Measurements from ENCODE around the gene STOX2.
A peak's percentile ranks its signal among the peaks of the same experiment; 100 is the strongest.

The STOX2 gene

GRCh38 chr4:184003433-184003832, 98.3 kb downstream of the STOX2 start:
- no peak overlapping the region for H3K4me3 ChIP-seq (ENCODE audit: low read length)
- no peak for TF ChIP-seq CTCF (conservative IDR thresholded peaks at IDR 0.05; ENCODE audit: low read length)
- no peak for DNase-seq (ENCODE audit: low read depth)

GRCh38 chr4:184007891-184008290, 102.8 kb downstream of the STOX2 start:
- DNase-seq (ENCODE audit: low read depth) = peak; percentile 19
- no peak overlapping the region for H3K4me3 ChIP-seq (ENCODE audit: low read length)
- no peak for TF ChIP-seq CTCF (conservative IDR thresholded peaks at IDR 0.05; ENCODE audit: low read length)

- TF ChIP-seq CTCF (conservative IDR thresholded peaks at IDR 0.05; ENCODE audit: low read length) = no peak
- H3K4me3 ChIP-seq (ENCODE audit: low read length) = no peak overlapping the region
- no peak for DNase-seq (ENCODE audit: low read depth)
Observed at GRCh38 chr4:184010696-184011095, 105.6 kb downstream of the STOX2 start.

- no peak for TF ChIP-seq CTCF (conservative IDR thresholded peaks at IDR 0.05; ENCODE audit: low read length)
- DNase-seq (ENCODE audit: low read depth) = no peak
- no peak overlapping the region for H3K4me3 ChIP-seq (ENCODE audit: low read length)
Observed at GRCh38 chr4:184011826-184012380, 106.8 kb downstream of the STOX2 start.

- no peak for DNase-seq (ENCODE audit: low read depth)
- no peak overlapping the region for H3K4me3 ChIP-seq (ENCODE audit: low read length)
- no peak for TF ChIP-seq CTCF (conservative IDR thresholded peaks at IDR 0.05; ENCODE audit: low read length)
Observed at GRCh38 chr4:184012937-184013336, 107.8 kb downstream of the STOX2 start.

GRCh38 chr4:184014301-184014700, 109.2 kb downstream of the STOX2 start:
- no peak overlapping the region for H3K4me3 ChIP-seq (ENCODE audit: low read length)
- TF ChIP-seq CTCF (conservative IDR thresholded peaks at IDR 0.05; ENCODE audit: low read length) = no peak
- no peak for DNase-seq (ENCODE audit: low read depth)

- DNase-seq (ENCODE audit: low read depth) = no peak
- no peak overlapping the region for H3K4me3 ChIP-seq (ENCODE audit: low read length)
- no peak for TF ChIP-seq CTCF (conservative IDR thresholded peaks at IDR 0.05; ENCODE audit: low read length)
Observed at GRCh38 chr4:184016759-184017668, 111.9 kb downstream of the STOX2 start.

Data from AG10803 (cell line).